Fibroblast of lung (primary cell): ENCODE data around the gene AFAP1.

Experiments used
- CTCF ChIP-seq, 2 donors: IDR thresholded peaks in 1 of 2; conservative IDR thresholded peaks in 1 of 2; 1 replicate in 1 of 2; 2 replicates in 1 of 2; pipeline ENCODE4 v1.5.1; 2011 to 2012; ENCODE audit warnings: low read length in 2 of 2, control low read depth in 1 of 2, inconsistent platforms in 1 of 2, low read depth in 1 of 2, mild to moderate bottlenecking in 1 of 2
- EZH2 ChIP-seq: IDR thresholded peaks from 2 replicates; pipeline ENCODE4 v1.5.1; 2012; ENCODE audit warnings: low read length, control low read depth, mild to moderate bottlenecking; ENCODE audit errors: missing control alignments

GRCh38 chr4:7803371-7803770 lies 136.3 kb downstream of the AFAP1 start:
- TF ChIP-seq CTCF (conservative IDR thresholded peaks at IDR 0.05 in 1 of 2, IDR thresholded peaks at IDR 0.05 in 1 of 2; ENCODE audit: low read depth in 1 of 2, low read length in 2 of 2) (no peak), EZH2 (no peak)
